ENCODE measurements around the gene UNC5C.

UNC5C gene

DNA sequence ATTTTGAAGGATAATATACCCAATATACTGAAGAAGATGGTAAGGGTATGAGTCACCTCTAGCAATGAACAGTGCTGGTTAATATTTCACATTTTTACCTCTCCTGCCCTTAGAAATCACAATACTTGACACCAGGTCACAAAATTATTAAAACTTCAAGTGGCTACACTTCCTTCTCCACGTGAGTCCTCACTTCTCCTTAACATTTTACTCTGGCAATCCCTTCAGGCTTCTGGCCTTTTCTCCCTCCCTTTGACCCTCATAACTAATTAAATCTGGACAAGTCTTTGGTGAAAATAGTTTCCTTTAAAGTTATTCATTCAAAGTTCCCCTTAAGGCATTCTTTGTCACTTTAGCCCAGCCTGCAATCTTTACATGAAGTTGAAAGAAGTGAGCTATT, 190.4 kb downstream of the UNC5C start (continued):
- TF ChIP-seq, protein P1, sequence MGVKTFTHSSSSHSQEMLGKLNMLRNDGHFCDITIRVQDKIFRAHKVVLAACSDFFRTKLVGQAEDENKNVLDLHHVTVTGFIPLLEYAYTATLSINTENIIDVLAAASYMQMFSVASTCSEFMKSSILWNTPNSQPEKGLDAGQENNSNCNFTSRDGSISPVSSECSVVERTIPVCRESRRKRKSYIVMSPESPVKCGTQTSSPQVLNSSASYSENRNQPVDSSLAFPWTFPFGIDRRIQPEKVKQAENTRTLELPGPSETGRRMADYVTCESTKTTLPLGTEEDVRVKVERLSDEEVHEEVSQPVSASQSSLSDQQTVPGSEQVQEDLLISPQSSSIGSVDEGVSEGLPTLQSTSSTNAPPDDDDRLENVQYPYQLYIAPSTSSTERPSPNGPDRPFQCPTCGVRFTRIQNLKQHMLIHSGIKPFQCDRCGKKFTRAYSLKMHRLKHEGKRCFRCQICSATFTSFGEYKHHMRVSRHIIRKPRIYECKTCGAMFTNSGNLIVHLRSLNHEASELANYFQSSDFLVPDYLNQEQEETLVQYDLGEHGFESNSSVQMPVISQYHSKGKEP (tag by site-specific recombination; IDR thresholded peaks at IDR 0.05) = no peak

DNA sequence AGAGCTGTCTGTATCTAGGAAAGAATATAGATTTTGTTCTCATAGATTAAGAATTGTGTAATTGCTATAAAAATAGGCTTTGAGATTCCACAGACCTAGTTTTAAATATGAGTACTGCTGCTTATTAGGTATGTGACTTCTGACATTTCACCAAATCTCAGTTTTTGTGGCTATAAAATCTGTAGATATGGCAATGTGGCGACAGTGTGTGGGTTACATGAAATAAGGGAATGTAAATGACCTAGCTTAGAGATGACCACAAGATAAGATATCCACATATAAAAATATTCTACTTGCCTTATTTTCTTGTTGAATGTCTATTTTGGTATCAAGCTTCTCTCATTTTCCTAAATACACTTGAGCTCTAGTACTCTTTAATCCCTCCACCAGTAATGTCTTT, 193.8 kb downstream of the UNC5C start:
- H3K27ac ChIP-seq (ENCODE audit: extremely low read depth, low read depth, low read length) = no peak overlapping the region
- H3K4me1 ChIP-seq (ENCODE audit: control insufficient read depth, insufficient read depth, low read length) = no peaks in the 10 kb centered on the region
- no peaks in the 10 kb centered on the region for H3K36me3 ChIP-seq (ENCODE audit: control insufficient read depth in 2 of 2, insufficient read depth in 1 of 2, low read length in 2 of 2)
- ChIA-PET CTCF (no interaction called here), POLR2A (no interaction called here)
- TF ChIP-seq, protein P2, sequence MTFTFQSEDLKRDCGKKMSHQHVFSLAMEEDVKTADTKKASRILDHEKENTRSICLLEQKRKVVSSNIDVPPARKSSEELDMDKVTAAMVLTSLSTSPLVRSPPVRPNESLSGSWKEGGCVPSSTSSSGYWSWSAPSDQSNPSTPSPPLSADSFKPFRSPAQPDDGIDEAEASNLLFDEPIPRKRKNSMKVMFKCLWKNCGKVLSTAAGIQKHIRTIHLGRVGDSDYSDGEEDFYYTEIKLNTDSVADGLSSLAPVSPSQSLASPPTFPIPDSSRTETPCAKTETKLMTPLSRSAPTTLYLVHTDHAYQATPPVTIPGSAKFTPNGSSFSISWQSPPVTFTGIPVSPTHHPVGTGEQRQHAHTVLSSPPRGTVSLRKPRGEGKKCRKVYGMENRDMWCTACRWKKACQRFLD (tag by site-specific recombination; IDR thresholded peaks at IDR 0.05) = no peak
- TF ChIP-seq SP2 (tag by site-specific recombination; IDR thresholded peaks at IDR 0.05) (no peak), ZNF184 (tag by site-specific recombination; IDR thresholded peaks at IDR 0.05) (no peak), ZFP37 (tag by site-specific recombination; IDR thresholded peaks at IDR 0.05) (no peak), ZNF248 (tag by site-specific recombination; IDR thresholded peaks at IDR 0.05) (no peak), ZNF664 (tag by site-specific recombination; IDR thresholded peaks at IDR 0.05) (no peak), GLIS1 (tag by site-specific recombination; IDR thresholded peaks at IDR 0.05) (no peak), IKZF3 (tag by site-specific recombination; IDR thresholded peaks at IDR 0.05) (no peak), ZNF121 (tag by site-specific recombination; IDR thresholded peaks at IDR 0.05) (no peak), YY2 (tag by site-specific recombination; IDR thresholded peaks at IDR 0.05) (no peak), ZNF366 (tag by site-specific recombination; conservative IDR thresholded peaks at IDR 0.05) (no peak), ZNF10 (tag by site-specific recombination; IDR thresholded peaks at IDR 0.05) (no peak)
- TF ChIP-seq, protein P3, sequence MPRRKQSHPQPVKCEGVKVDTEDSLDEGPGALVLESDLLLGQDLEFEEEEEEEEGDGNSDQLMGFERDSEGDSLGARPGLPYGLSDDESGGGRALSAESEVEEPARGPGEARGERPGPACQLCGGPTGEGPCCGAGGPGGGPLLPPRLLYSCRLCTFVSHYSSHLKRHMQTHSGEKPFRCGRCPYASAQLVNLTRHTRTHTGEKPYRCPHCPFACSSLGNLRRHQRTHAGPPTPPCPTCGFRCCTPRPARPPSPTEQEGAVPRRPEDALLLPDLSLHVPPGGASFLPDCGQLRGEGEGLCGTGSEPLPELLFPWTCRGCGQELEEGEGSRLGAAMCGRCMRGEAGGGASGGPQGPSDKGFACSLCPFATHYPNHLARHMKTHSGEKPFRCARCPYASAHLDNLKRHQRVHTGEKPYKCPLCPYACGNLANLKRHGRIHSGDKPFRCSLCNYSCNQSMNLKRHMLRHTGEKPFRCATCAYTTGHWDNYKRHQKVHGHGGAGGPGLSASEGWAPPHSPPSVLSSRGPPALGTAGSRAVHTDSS (tag by site-specific recombination; IDR thresholded peaks at IDR 0.05) = no peak
- TF ChIP-seq, protein P4, sequence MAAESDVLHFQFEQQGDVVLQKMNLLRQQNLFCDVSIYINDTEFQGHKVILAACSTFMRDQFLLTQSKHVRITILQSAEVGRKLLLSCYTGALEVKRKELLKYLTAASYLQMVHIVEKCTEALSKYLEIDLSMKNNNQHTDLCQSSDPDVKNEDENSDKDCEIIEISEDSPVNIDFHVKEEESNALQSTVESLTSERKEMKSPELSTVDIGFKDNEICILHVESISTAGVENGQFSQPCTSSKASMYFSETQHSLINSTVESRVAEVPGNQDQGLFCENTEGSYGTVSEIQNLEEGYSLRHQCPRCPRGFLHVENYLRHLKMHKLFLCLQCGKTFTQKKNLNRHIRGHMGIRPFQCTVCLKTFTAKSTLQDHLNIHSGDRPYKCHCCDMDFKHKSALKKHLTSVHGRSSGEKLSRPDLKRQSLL (tag by site-specific recombination; IDR thresholded peaks at IDR 0.05) = no peak
- TF ChIP-seq, protein P5, sequence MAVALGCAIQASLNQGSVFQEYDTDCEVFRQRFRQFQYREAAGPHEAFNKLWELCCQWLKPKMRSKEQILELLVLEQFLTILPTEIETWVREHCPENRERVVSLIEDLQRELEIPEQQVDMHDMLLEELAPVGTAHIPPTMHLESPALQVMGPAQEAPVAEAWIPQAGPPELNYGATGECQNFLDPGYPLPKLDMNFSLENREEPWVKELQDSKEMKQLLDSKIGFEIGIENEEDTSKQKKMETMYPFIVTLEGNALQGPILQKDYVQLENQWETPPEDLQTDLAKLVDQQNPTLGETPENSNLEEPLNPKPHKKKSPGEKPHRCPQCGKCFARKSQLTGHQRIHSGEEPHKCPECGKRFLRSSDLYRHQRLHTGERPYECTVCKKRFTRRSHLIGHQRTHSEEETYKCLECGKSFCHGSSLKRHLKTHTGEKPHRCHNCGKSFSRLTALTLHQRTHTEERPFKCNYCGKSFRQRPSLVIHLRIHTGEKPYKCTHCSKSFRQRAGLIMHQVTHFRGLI (tag by site-specific recombination; IDR thresholded peaks at IDR 0.05) = no peak
- no peaks in the 10 kb centered on the region for H3K9me3 ChIP-seq (ENCODE audit: control insufficient read depth, insufficient read depth, low read depth, low read length)
- no peak overlapping the region for H3K4me3 ChIP-seq (ENCODE audit: low read depth, low read length)

DNA sequence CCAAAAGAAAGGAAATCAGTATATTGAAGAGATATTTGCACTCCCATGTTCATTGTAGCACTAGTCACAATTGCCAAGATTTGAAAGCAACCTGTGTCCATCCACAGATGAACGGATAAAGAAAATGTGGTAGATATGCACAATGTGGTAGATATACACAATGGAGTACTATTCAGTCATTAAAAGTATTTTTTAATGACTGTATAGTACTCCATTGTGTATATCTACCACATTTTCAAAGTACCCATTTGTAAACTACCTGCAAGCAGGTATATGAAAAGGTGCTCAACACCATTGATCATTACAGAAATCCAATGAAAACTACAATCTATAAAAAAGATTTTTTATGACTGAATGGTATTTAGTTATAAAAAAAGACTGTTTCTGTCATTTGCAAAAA, 200.4 kb downstream of the UNC5C start:
- TF ChIP-seq KLF9 (tag by site-specific recombination; IDR thresholded peaks at IDR 0.05; ENCODE audit: low read depth) (no peak), ZNF146 (tag by site-specific recombination; IDR thresholded peaks at IDR 0.05) (peak; percentile 74; the same call in 1 of the 2 replicates)
- ChIA-PET CTCF (interaction anchor here (0.7 kb wide), 1 partner anchor 803 kb away, joined by 3 read pairs; no protein-coding TSS in a partner anchor), POLR2A (no interaction called here)
- Histone ChIP-seq H3K4me1 (ENCODE audit: control insufficient read depth, insufficient read depth, low read length) (no peaks in the 10 kb centered on the region), H3K9me3 (ENCODE audit: control insufficient read depth, insufficient read depth, low read depth, low read length) (no peaks in the 10 kb centered on the region), H3K27ac (ENCODE audit: extremely low read depth, low read depth, low read length) (no peak overlapping the region), H3K4me3 (ENCODE audit: low read depth, low read length) (no peak overlapping the region), H3K36me3 (ENCODE audit: control insufficient read depth in 2 of 2, insufficient read depth in 1 of 2, low read length in 2 of 2) (no peaks in the 10 kb centered on the region)

Data from HEK293 (cell line).